Measurements from ENCODE around the gene MEMO1. TPM values are rescaled to one million over a fixed set of nuclear protein-coding genes. Genes with fewer than 3 reads are reported as not detected.
A peak's percentile ranks its signal among the peaks of the same experiment; 100 is the strongest.
"Not testable (repeated sequence)": the region's sequence is repeated elsewhere in the genome, so short reads cannot be mapped to it uniquely, and the experiment has no call there.

MEMO1 gene
- total RNA-seq (2014; rRNA removed; shearing (Covaris generic)) = 70.3 and 78.1 TPM in 2 replicates

GRCh38 chr2:32010670-32011484 is at the start of gene MEMO1:
Gene MEMO1, minus strand, starts transcription at chr2:32011008. Its CDS starts 761 bp downstream, at chr2:32010247.
- peak within 1 kb of the TSS; percentile 82 for H3K27ac ChIP-seq
- H3K9me3 ChIP-seq (replicated peaks) = no peaks in the 10 kb centered on the region
- no peaks in the 10 kb centered on the region for H3K27me3 ChIP-seq
- H3K4me3 ChIP-seq = peak within 1 kb of the TSS; percentile 85
- no peaks in the 10 kb centered on the region for H3K36me3 ChIP-seq
- peak; percentile 98 to 99 for DNase-seq
- no peaks in the 10 kb centered on the region; the same call in 1 of the 2 replicates for H3K4me1 ChIP-seq

GRCh38 chr2:32060266-32060665 is 49.5 kb upstream of the MEMO1 start:
- no peaks in the 10 kb centered on the region for H3K4me1 ChIP-seq
- H3K36me3 ChIP-seq = no peaks in the 10 kb centered on the region

GRCh38 chr2:32058130-32058529 is 47.3 kb upstream of the MEMO1 start:
- no peak for DNase-seq
- no peaks in the 10 kb centered on the region for H3K36me3 ChIP-seq

More at GRCh38 chr2:32060266-32060665, 49.5 kb upstream of the MEMO1 start:
- Histone ChIP-seq H3K27me3 (no peaks in the 10 kb centered on the region), H3K4me3 (no peak overlapping the region), H3K9me3 (replicated peaks) (no peaks in the 10 kb centered on the region), H3K27ac (no peak overlapping the region)
- no peak for DNase-seq

GRCh38 chr2:32054583-32054982 is 43.8 kb upstream of the MEMO1 start:
- H3K27ac ChIP-seq; H3K36me3 ChIP-seq; DNase-seq; H3K9me3 ChIP-seq (replicated peaks); H3K27me3 ChIP-seq; H3K4me3 ChIP-seq; H3K4me1 ChIP-seq: not testable (repeated sequence)

More at GRCh38 chr2:32058130-32058529, 47.3 kb upstream of the MEMO1 start:
- Histone ChIP-seq H3K27ac (no peak overlapping the region), H3K9me3 (replicated peaks) (no peaks in the 10 kb centered on the region), H3K4me1 (no peaks in the 10 kb centered on the region), H3K4me3 (no peak overlapping the region), H3K27me3 (no peaks in the 10 kb centered on the region)

GRCh38 chr2:32051836-32052439 is 41.1 kb upstream of the MEMO1 start:
- H3K27me3 ChIP-seq = no peaks in the 10 kb centered on the region
- H3K4me1 ChIP-seq = no peaks in the 10 kb centered on the region
- H3K27ac ChIP-seq = no peak overlapping the region
- H3K36me3 ChIP-seq = no peaks in the 10 kb centered on the region
- H3K9me3 ChIP-seq (replicated peaks) = no peaks in the 10 kb centered on the region
- no peak for DNase-seq
- H3K4me3 ChIP-seq = no peak overlapping the region

GRCh38 chr2:32043561-32043960 is 32.8 kb upstream of the MEMO1 start:
- H3K4me3 ChIP-seq = no peak overlapping the region

GRCh38 chr2:32039447-32040219 is 28.8 kb upstream of the MEMO1 start, which contains the start of gene DPY30:
Gene DPY30, minus strand, starts transcription at chr2:32039805. Its CDS starts 349 bp downstream, at chr2:32039456.
- Histone ChIP-seq H3K36me3 (0 out of 2 replicates have a peak, but pooled peaks cover under 1% of the 10 kb centered on the region), H3K4me1 (peaks cover 2% of the 10 kb centered on the region; the same call in 1 of the 2 replicates), H3K4me3 (peak within 1 kb of the TSS; percentile 67), H3K27me3 (no peaks in the 10 kb centered on the region), H3K9me3 (replicated peaks) (no peaks in the 10 kb centered on the region), H3K27ac (peak within 1 kb of the TSS; percentile 48)
- peak; percentile 96 to 98 for DNase-seq

More at GRCh38 chr2:32043561-32043960, 32.8 kb upstream of the MEMO1 start:
- Histone ChIP-seq H3K27me3 (no peaks in the 10 kb centered on the region), H3K9me3 (replicated peaks) (no peaks in the 10 kb centered on the region), H3K36me3 (no peaks in the 10 kb centered on the region), H3K4me1 (peaks cover 2% of the 10 kb centered on the region; the same call in 1 of the 2 replicates), H3K27ac (no peak overlapping the region)
- DNase-seq = no peak

- not testable (repeated sequence) for H3K4me1 ChIP-seq; H3K9me3 ChIP-seq (replicated peaks); H3K27me3 ChIP-seq; DNase-seq; H3K4me3 ChIP-seq; H3K27ac ChIP-seq
- peaks cover 36% of the 10 kb centered on the region for H3K36me3 ChIP-seq
Measured at GRCh38 chr2:32034198-32034887, 23.5 kb upstream of the MEMO1 start.

- not testable (repeated sequence) for DNase-seq; H3K27me3 ChIP-seq; H3K9me3 ChIP-seq (replicated peaks); H3K4me3 ChIP-seq; H3K4me1 ChIP-seq; H3K27ac ChIP-seq
- H3K36me3 ChIP-seq = peaks cover 14% of the 10 kb centered on the region
Measured at GRCh38 chr2:32018789-32019482, 8.1 kb upstream of the MEMO1 start.

GRCh38 chr2:32012872-32013271 is 2.1 kb upstream of the MEMO1 start:
- Histone ChIP-seq H3K4me1 (no peaks in the 10 kb centered on the region; the same call in 1 of the 2 replicates), H3K27me3 (no peaks in the 10 kb centered on the region), H3K27ac (no peak overlapping the region), H3K4me3 (no peak overlapping the region), H3K36me3 (no peaks in the 10 kb centered on the region; the same call in none of the 2 replicates), H3K9me3 (replicated peaks) (no peaks in the 10 kb centered on the region)
- DNase-seq = no peak

GRCh38 chr2:32011485-32011960 is 715 bp upstream of the MEMO1 start:
- Histone ChIP-seq H3K27ac (peak overlapping the region; percentile 82; the same call in 1 of the 2 replicates), H3K27me3 (no peaks in the 10 kb centered on the region), H3K36me3 (no peaks in the 10 kb centered on the region), H3K9me3 (replicated peaks) (no peaks in the 10 kb centered on the region), H3K4me3 (peak overlapping the region; percentile 85), H3K4me1 (no peaks in the 10 kb centered on the region; the same call in 1 of the 2 replicates)
- peak in 1 of 2 experiments; percentile 20 for DNase-seq

- H3K4me3 ChIP-seq = peak overlapping the region; percentile 85
- not testable (repeated sequence) for H3K36me3 ChIP-seq; H3K27me3 ChIP-seq; H3K4me1 ChIP-seq; H3K9me3 ChIP-seq (replicated peaks)
- peak overlapping the region; percentile 44; the same call in 1 of the 2 replicates for H3K27ac ChIP-seq
- peak; percentile 60 to 64 for DNase-seq
Measured at GRCh38 chr2:32010280-32010669, 533 bp downstream of the MEMO1 start.

- H3K4me1 ChIP-seq = no peaks in the 10 kb centered on the region; the same call in 1 of the 2 replicates
- peak; percentile 59 to 60 for DNase-seq
- H3K9me3 ChIP-seq (replicated peaks) = no peaks in the 10 kb centered on the region
- peak overlapping the region; percentile 85 for H3K4me3 ChIP-seq
- H3K36me3 ChIP-seq = 0 out of 2 replicates have a peak, but pooled peaks cover 4% of the 10 kb centered on the region
- H3K27ac ChIP-seq = peak overlapping the region; percentile 44
- H3K27me3 ChIP-seq = no peaks in the 10 kb centered on the region
Measured at GRCh38 chr2:32009516-32010256, 1.1 kb downstream of the MEMO1 start.

Measured in SJCRH30 (cell line).